HEK293 (cell line): ENCODE results near the gene TBC1D22A.

Source experiments
- MZF1 ChIP-seq: fragments of 450-650 bp; formaldehyde crosslinking; IDR thresholded peaks from 2 replicates; pipeline ENCODE4 v1.5.1; 2017; ENCODE audit warnings: missing biosample characterization, missing genetic modification characterization, borderline replicate concordance
- SCRT2 ChIP-seq: fragments of 450-650 bp; formaldehyde crosslinking; IDR thresholded peaks from 2 replicates; pipeline ENCODE4 v1.5.1; 2016; ENCODE audit warnings: missing biosample characterization, missing genetic modification characterization
- ZBTB10 ChIP-seq: fragments of 450-650 bp; formaldehyde crosslinking; IDR thresholded peaks from 2 replicates; pipeline ENCODE4 v1.5.1; 2016; ENCODE audit warnings: missing biosample characterization, missing genetic modification characterization
- ZNF311 ChIP-seq: fragments of 450-650 bp; formaldehyde crosslinking; IDR thresholded peaks from 2 replicates; pipeline ENCODE4 v1.5.1; 2017; ENCODE audit warnings: missing biosample characterization, missing genetic modification characterization, borderline replicate concordance
- ZNF362 ChIP-seq: fragments of 450-650 bp; formaldehyde crosslinking; IDR thresholded peaks from 2 replicates; pipeline ENCODE4 v1.5.1; 2016; ENCODE audit warnings: missing biosample characterization, missing genetic modification characterization
- ZNF404 ChIP-seq: fragments of 450-650 bp; formaldehyde crosslinking; IDR thresholded peaks from 2 replicates; pipeline ENCODE4 v1.5.1; 2017; ENCODE audit warnings: missing biosample characterization, missing genetic modification characterization
- ZNF423 ChIP-seq: fragments of 450-650 bp; formaldehyde crosslinking; IDR thresholded peaks from 2 replicates; pipeline ENCODE4 v1.5.1; 2016; ENCODE audit warnings: missing biosample characterization, missing genetic modification characterization
- ZNF639 ChIP-seq: fragments of 450-650 bp; formaldehyde crosslinking; IDR thresholded peaks from 2 replicates; pipeline ENCODE4 v1.5.1; 2016; ENCODE audit warnings: missing biosample characterization, missing genetic modification characterization
- ZNF76 ChIP-seq: fragments of 450-650 bp; formaldehyde crosslinking; IDR thresholded peaks from 2 replicates; pipeline ENCODE4; 2016; ENCODE audit warnings: low read depth, missing biosample characterization, missing genetic modification characterization, borderline replicate concordance
- TF ChIP-seq, protein P1 (sequence below): fragments of 450-650 bp; formaldehyde crosslinking; IDR thresholded peaks from 2 replicates; pipeline ENCODE4 v1.5.1; 2016; ENCODE audit warnings: missing biosample characterization, missing genetic modification characterization

- TF ChIP-seq ZBTB10 (tag by site-specific recombination) (no peak), SCRT2 (tag by site-specific recombination) (no peak), ZNF76 (tag by site-specific recombination) (no peak), ZNF639 (tag by site-specific recombination) (no peak), ZNF362 (tag by site-specific recombination) (no peak), MZF1 (no peak), ZNF404 (tag by site-specific recombination) (no peak), ZNF423 (tag by site-specific recombination) (no peak), ZNF311 (tag by site-specific recombination) (no peak)
- TF ChIP-seq, protein P1, sequence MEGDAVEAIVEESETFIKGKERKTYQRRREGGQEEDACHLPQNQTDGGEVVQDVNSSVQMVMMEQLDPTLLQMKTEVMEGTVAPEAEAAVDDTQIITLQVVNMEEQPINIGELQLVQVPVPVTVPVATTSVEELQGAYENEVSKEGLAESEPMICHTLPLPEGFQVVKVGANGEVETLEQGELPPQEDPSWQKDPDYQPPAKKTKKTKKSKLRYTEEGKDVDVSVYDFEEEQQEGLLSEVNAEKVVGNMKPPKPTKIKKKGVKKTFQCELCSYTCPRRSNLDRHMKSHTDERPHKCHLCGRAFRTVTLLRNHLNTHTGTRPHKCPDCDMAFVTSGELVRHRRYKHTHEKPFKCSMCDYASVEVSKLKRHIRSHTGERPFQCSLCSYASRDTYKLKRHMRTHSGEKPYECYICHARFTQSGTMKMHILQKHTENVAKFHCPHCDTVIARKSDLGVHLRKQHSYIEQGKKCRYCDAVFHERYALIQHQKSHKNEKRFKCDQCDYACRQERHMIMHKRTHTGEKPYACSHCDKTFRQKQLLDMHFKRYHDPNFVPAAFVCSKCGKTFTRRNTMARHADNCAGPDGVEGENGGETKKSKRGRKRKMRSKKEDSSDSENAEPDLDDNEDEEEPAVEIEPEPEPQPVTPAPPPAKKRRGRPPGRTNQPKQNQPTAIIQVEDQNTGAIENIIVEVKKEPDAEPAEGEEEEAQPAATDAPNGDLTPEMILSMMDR (tag by site-specific recombination): no peak
These were observed 233.3 kb downstream of the TBC1D22A start for GRCh38 chr22:46995501-46996360.
